IMR-90 (cell line): ENCODE data around the gene TRMT11. TPM values are rescaled to one million over a fixed set of nuclear protein-coding genes. Genes with fewer than 3 reads are reported as not detected.

Source experiments
- ATAC-seq: fragments of 200-7000 bp; cut with Tn5 transposase; 2 replicates; pipeline ENCODE4 v1.9.1; 2020; ENCODE audit warnings: low read depth, mild to moderate bottlenecking, moderate library complexity
- Bru-seq: library from RNA; stranded (reverse); fragments of 400-500 nt; gene quantifications from one replicate; lab custom pipeline; 2021; lab: Mats Ljungman, UMichigan
- BruChase-seq, 2 experiments: library from RNA; stranded (reverse); fragments of 400-500 nt; gene quantifications; one replicate each; lab custom pipeline; 2021; lab: Mats Ljungman, UMichigan
- BruUV-seq: library from RNA; stranded (reverse); fragments of 400-500 nt; replicated peaks from 2 replicates; lab custom pipeline; 2021; lab: Mats Ljungman, UMichigan
- CTCF ChIA-PET: fragments of 300-600 bp; formaldehyde crosslinking; extraction: SDS; loops from one replicate; lab custom pipeline; 2021; ENCODE audit warnings: antibody characterized with exemption; lab: Yijun Ruan, JAX
- POLR2A ChIA-PET: fragments of 300-600 bp; sonication (Branson Sonifier 250); formaldehyde crosslinking; loops from one replicate; lab custom pipeline; 2022; ENCODE audit warnings: antibody characterized with exemption; ENCODE audit not compliant: unreplicated experiment; lab: Charles Lee
- DNase-seq: peaks from one replicate; pipeline ENCODE4 v3.0.0; 2013
- H2AFZ ChIP-seq: replicated peaks from 2 replicates; pipeline ENCODE3; 2013; ENCODE audit warnings: low read length, mild to moderate bottlenecking; ENCODE audit not compliant: poor library complexity
- H2AK5ac ChIP-seq: 2 replicates; pipeline ENCODE4 v1.6.1; 2013; ENCODE audit warnings: low read depth, low read length, inconsistent platforms
- H2AK9ac ChIP-seq: replicated peaks from 2 replicates; pipeline ENCODE3; 2013; ENCODE audit warnings: mild to moderate bottlenecking, low read depth, low read length, moderate library complexity; ENCODE audit not compliant: poor library complexity
- H2BK120ac ChIP-seq: 2 replicates; pipeline ENCODE4 v1.6.1; 2013; ENCODE audit warnings: low read depth, low read length, inconsistent platforms
- H2BK15ac ChIP-seq: 3 replicates; pipeline ENCODE4 v1.6.1; 2013; ENCODE audit warnings: low read depth, low read length, inconsistent platforms
- H2BK20ac ChIP-seq: 2 replicates; pipeline ENCODE4 v1.6.1; 2013; ENCODE audit warnings: low read depth, mild to moderate bottlenecking, inconsistent platforms, low read length, moderate library complexity
- H2BK5ac ChIP-seq: 2 replicates; pipeline ENCODE4 v1.6.1; 2013; ENCODE audit warnings: mild to moderate bottlenecking, low read depth, low read length, inconsistent platforms; ENCODE audit not compliant: poor library complexity, severe bottlenecking
- H3K14ac ChIP-seq: replicated peaks from 2 replicates; pipeline ENCODE4 v1.6.1; 2013; ENCODE audit warnings: low read depth, low read length, inconsistent platforms
- H3K18ac ChIP-seq: 2 replicates; pipeline ENCODE4 v1.6.1; 2013; ENCODE audit warnings: low read depth, low read length, control low read depth
- H3K23ac ChIP-seq: 2 replicates; pipeline ENCODE4 v1.6.1; 2013; ENCODE audit warnings: low read depth, low read length, inconsistent platforms
- H3K27ac ChIP-seq: 2 replicates; pipeline ENCODE4 v1.5.1; 2013; ENCODE audit warnings: mild to moderate bottlenecking, control low read depth, low read length; ENCODE audit not compliant: insufficient read depth
- H3K27me3 ChIP-seq: 2 replicates; pipeline ENCODE4 v1.6.1; 2013; ENCODE audit warnings: low read length; ENCODE audit not compliant: control insufficient read depth, insufficient read depth
- H3K36me3 ChIP-seq: 2 replicates; pipeline ENCODE4 v1.6.1; 2013; ENCODE audit warnings: low read length, mixed read lengths; ENCODE audit not compliant: control insufficient read depth, insufficient read depth
- H3K4ac ChIP-seq: 2 replicates; pipeline ENCODE4 v1.6.1; 2013; ENCODE audit warnings: low read depth, low read length, inconsistent platforms
- H3K4me1 ChIP-seq: 2 replicates; pipeline ENCODE4 v1.6.1; 2013; ENCODE audit warnings: low read length, mixed read lengths; ENCODE audit not compliant: control insufficient read depth, insufficient read depth
- H3K4me2 ChIP-seq: 2 replicates; pipeline ENCODE4 v1.6.1; 2013; ENCODE audit warnings: low read depth, mild to moderate bottlenecking, control low read depth, low read length, moderate library complexity
- H3K4me3 ChIP-seq: 2 replicates; pipeline ENCODE4 v1.5.1; 2013; ENCODE audit warnings: low read depth, mild to moderate bottlenecking, control low read depth, low read length, moderate library complexity; ENCODE audit not compliant: insufficient read depth
- H3K56ac ChIP-seq: 2 replicates; pipeline ENCODE4 v1.6.1; 2013; ENCODE audit warnings: low read length, inconsistent platforms; ENCODE audit not compliant: insufficient read depth; ENCODE audit errors: extremely low read depth
- H3K79me1 ChIP-seq, 2 experiments: 2 replicates each; pipeline ENCODE4 v1.6.1; 2013; ENCODE audit warnings: low read length in 2 of 2, inconsistent platforms in 1 of 2, low read depth in 1 of 2
- H3K9ac ChIP-seq: 2 replicates; pipeline ENCODE4 v1.6.1; 2013; ENCODE audit warnings: low read depth, low read length, control low read depth
- H3K9me1 ChIP-seq: 2 replicates; pipeline ENCODE4 v1.6.1; 2013; ENCODE audit warnings: low read length, inconsistent platforms; ENCODE audit not compliant: insufficient read depth
- H3K9me3 ChIP-seq: 2 replicates; pipeline ENCODE4 v1.6.1; 2013; ENCODE audit warnings: low read length; ENCODE audit not compliant: control insufficient read depth, insufficient read depth
- H4K20me1 ChIP-seq: 2 replicates; pipeline ENCODE4 v1.6.1; 2013; ENCODE audit warnings: low read length, inconsistent platforms; ENCODE audit not compliant: insufficient read depth
- H4K5ac ChIP-seq: 2 replicates; pipeline ENCODE4 v1.6.1; 2013; ENCODE audit warnings: mild to moderate bottlenecking, low read depth, low read length, control low read depth
- H4K8ac ChIP-seq, 2 experiments: 2 replicates each; pipeline ENCODE4 v1.6.1; 2013; ENCODE audit warnings: low read depth in 2 of 2, low read length in 2 of 2, control low read depth in 1 of 2, inconsistent platforms in 1 of 2
- H4K91ac ChIP-seq: 2 replicates; pipeline ENCODE4 v1.6.1; 2013; ENCODE audit warnings: low read depth, low read length, inconsistent platforms; ENCODE audit not compliant: insufficient read depth
- BHLHE40 ChIP-seq: fragments of 150-350 bp; IDR thresholded peaks from 2 replicates; pipeline ENCODE4 v1.6.1; 2016; ENCODE audit warnings: mild to moderate bottlenecking, low read depth, low read length
- CHD1 ChIP-seq: IDR thresholded peaks from 2 replicates; pipeline ENCODE4 v1.6.1; 2012; ENCODE audit warnings: low read depth, low read length, improper control_type of control experiment
- FOS ChIP-seq: fragments of 150-350 bp; IDR thresholded peaks from 2 replicates; pipeline ENCODE4 v1.6.1; 2016; ENCODE audit warnings: low read depth, low read length
- MAZ ChIP-seq: IDR thresholded peaks from 2 replicates; pipeline ENCODE4 v1.6.1; 2012; ENCODE audit warnings: low read depth, mild to moderate bottlenecking, low read length, improper control_type of control experiment, moderate library complexity, borderline replicate concordance
- NFE2L2 ChIP-seq: fragments of 150-350 bp; IDR thresholded peaks from 2 replicates; pipeline ENCODE4 v1.6.1; 2016; ENCODE audit warnings: low read depth, mild to moderate bottlenecking, low read length
- POLR2A ChIP-seq: IDR thresholded peaks from 2 replicates; pipeline ENCODE4 v1.6.1; 2012; ENCODE audit warnings: mild to moderate bottlenecking, low read depth, low read length
- RAD21 ChIP-seq: IDR thresholded peaks from 2 replicates; pipeline ENCODE4 v1.6.1; 2012; ENCODE audit warnings: low read length, improper control_type of control experiment
- RFX5 ChIP-seq: IDR thresholded peaks from 2 replicates; pipeline ENCODE4 v1.8.0; 2012; ENCODE audit warnings: low read depth, mild to moderate bottlenecking, low read length, moderate library complexity
- WGBS, 2 experiments: methylation state at CpG; one replicate each; pipeline versions ENCODE4 v1.1.5 to v1.1.7; 2013; ENCODE audit warnings: missing lambda C conversion rate in 2 of 2; ENCODE audit not compliant: insufficient read length in 1 of 2; ENCODE audit errors: extremely low coverage in 2 of 2; 5-methylcytosine and 5-hydroxymethylcytosine counted together
- dilution Hi-C: fragments of 300-500 bp; cut with HindIII; formaldehyde crosslinking; loops from one replicate; pipeline ENCODE4 v1.14.3; 2018; ENCODE audit warnings: low sequenced_read_pairs; ENCODE audit not compliant: unreplicated experiment
- in situ Hi-C: fragments of 300-500 bp; cut with MboI; formaldehyde crosslinking; loops from 3 replicates; pipeline ENCODE4 v1.14.3; 2019; ENCODE audit warnings: low sequenced_read_pairs, inconsistent platforms, mixed read lengths
- intact Hi-C: fragments of 100-400 bp; cut with micrococcal nuclease; formaldehyde crosslinking; loops from 2 replicates; pipeline ENCODE4 v1.10.0; 2022
- long read RNA-seq: library from polyadenylated mRNA; unstranded; transcript quantifications from one replicate; pipeline ENCODE4 v2.0.0, GENCODE V29; 2021; ENCODE audit not compliant: unreplicated experiment
- polyA plus RNA-seq, 3 experiments: library from polyadenylated mRNA; depleted of rRNA; stranded (reverse); fragments of >200 nt; gene quantifications; 2 replicates each; pipeline ENCODE4 v1.2.3, GENCODE V29; 2012; ENCODE audit warnings: low replicate concordance in 1 of 3
- total RNA-seq: library from RNA; depleted of rRNA; stranded (reverse); fragments of >200 nt; gene quantifications from 2 replicates; pipeline ENCODE4 v1.2.3, GENCODE V29; 2012; rRNA removed
- TF ChIP-seq, protein P1 (sequence below): conservative IDR thresholded peaks from 2 replicates; pipeline ENCODE4 v1.5.1; 2012; ENCODE audit warnings: mild to moderate bottlenecking, low read depth, low read length, improper control_type of control experiment
- TF ChIP-seq, protein P2 (sequence below): fragments of 150-350 bp; IDR thresholded peaks from 2 replicates; pipeline ENCODE4 v1.6.1; 2017; ENCODE audit warnings: mild to moderate bottlenecking, antibody characterized with exemption, low read length, low read depth
- TF ChIP-seq, protein P3 (sequence below): fragments of 150-350 bp; IDR thresholded peaks from 2 replicates; pipeline ENCODE4 v1.6.1; 2016; ENCODE audit warnings: low read depth, mild to moderate bottlenecking, low read length, moderate library complexity, borderline replicate concordance

The TRMT11 gene
- total RNA-seq (19.0 and 29.7 TPM in 2 replicates), polyA plus RNA-seq (2012; rRNA removed) (10.9 and 14.3 TPM in 2 replicates), Bru-seq, nascent RNA (percentile 78 among the genes with signal in this experiment), BruChase-seq, experiment 1, labeled RNA remaining after a 6-hour chase (percentile 57 among the genes with signal in this experiment), BruChase-seq, experiment 2, labeled RNA remaining after a 2-hour chase (percentile 63 among the genes with signal in this experiment)
- 2.1 and 3.4 TPM in 2 replicates for polyA plus RNA-seq (2012; cell fraction: cytosol; rRNA removed)
- polyA plus RNA-seq (2012; cell fraction: nucleus; rRNA removed; ENCODE audit: low replicate concordance) = 3.1 and 42.8 TPM in 2 replicates
- long read RNA-seq, transcript TRMT11-201 (13 exons, 1,565 nt) = major isoform, 18 of 25 reads
- long read RNA-seq, partial matches to known transcripts = 2 of 25 reads
- long read RNA-seq, other reads (novel, unspliced or antisense) = 5 of 25 reads

DNA sequence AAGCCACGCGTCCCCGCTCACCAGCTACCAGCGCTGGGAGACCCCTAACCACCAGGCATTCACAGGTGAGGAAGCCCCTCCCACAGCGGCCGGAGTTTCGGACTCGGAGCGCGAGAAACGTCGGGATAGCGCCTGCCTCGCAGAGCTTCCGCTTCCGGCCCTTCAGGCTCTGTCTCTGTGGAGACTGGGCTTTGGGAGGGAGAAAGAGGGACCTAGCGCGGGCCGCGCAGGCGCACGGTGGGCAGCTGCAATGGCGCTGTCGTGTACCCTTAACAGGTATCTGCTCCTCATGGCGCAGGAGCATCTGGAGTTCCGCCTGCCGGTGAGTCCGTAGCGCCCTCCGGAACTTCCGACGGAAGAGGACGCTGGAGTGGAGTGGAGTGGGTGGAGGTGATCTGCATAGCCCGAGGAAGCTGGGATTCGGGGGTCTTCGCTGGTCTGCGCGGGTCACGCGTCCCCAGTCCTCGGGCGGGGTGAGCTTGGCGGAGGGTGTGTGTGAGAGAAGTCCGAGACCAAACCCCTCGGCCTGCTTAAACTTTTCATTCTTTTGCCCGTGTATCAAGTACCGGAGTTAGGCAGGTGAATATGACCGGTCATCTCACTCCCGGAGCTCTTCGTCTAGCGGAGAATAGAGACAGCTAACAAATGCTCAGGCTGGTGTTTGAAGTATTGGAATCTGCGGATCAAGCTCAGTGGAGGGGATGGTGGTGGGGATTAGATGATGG, at the start of gene TRMT11:
TRMT11 (plus strand) TSS at position 240 of the 725 bp plus-strand sequence; CDS start at position 251, 11 bp downstream.
- intact Hi-C loops (no loop called here), in situ Hi-C loops (no loop called here), dilution Hi-C loops (no loop called here)
- peaks cover 14 to 29% of the 10 kb centered on the region in 2 experiments; a peak in 3 of 4 replicates for H3K79me1 ChIP-seq
- H2BK5ac ChIP-seq = peak within 1 kb of the TSS; percentile 42
- peak within 1 kb of the TSS; percentile 78 to 98 for H4K8ac ChIP-seq
- H2AFZ ChIP-seq = peak within 1 kb of the TSS; percentile 96
- peak within 1 kb of the TSS; percentile 93 for H3K4me2 ChIP-seq
- H4K5ac ChIP-seq = peak within 1 kb of the TSS; percentile 98
- no peak within 1 kb of the TSS; the same call in 1 of the 2 replicates for H2BK20ac ChIP-seq
- WGBS, 2 experiments = 1% methylated on average over 9 of the region's 52 CpGs; no CpG with 5 or more reads in 1 of the 2 experiments
- ATAC-seq (peak; percentile 93), DNase-seq (peak; percentile 82)
- peak within 1 kb of the TSS; percentile 35; the same call in 1 of the 3 replicates for H2BK15ac ChIP-seq
- H2BK120ac ChIP-seq = peak within 1 kb of the TSS; percentile 82
- peak within 1 kb of the TSS; percentile 93 for H3K4me3 ChIP-seq
- peak within 1 kb of the TSS; percentile 85 for H3K18ac ChIP-seq
- ChIA-PET POLR2A (interaction anchor here (0.6 kb wide), 4 partner anchors 71 to 1562 kb away, joined by 3 to 5 read pairs (median 4); no protein-coding TSS in a partner anchor), CTCF (interaction anchor here (1.0 to 1.6 kb wide), 3 partner anchors 9 to 12 kb away, joined by 3 to 7 read pairs (median 6); no protein-coding TSS in a partner anchor)
- H3K4ac ChIP-seq = peak within 1 kb of the TSS; percentile 96
- H3K4me1 ChIP-seq = peaks cover 9% of the 10 kb centered on the region
- peak within 1 kb of the TSS; percentile 85 for H3K9ac ChIP-seq
- BruUV-seq = no TSS peak
- peak within 1 kb of the TSS; percentile 53; the same call in 1 of the 2 replicates for H2AK5ac ChIP-seq
- H3K27me3 ChIP-seq = no peaks in the 10 kb centered on the region
- peak within 1 kb of the TSS; percentile 86 for H2AK9ac ChIP-seq
- H3K14ac ChIP-seq = peak within 1 kb of the TSS; percentile 87
- H3K36me3 ChIP-seq = no peaks in the 10 kb centered on the region
- peak within 1 kb of the TSS; percentile 83 for H4K91ac ChIP-seq
- H3K9me1 ChIP-seq = peaks cover 11% of the 10 kb centered on the region; the same call in 1 of the 2 replicates
- H4K20me1 ChIP-seq = 0 out of 2 replicates have a peak, but pooled peaks cover 2% of the 10 kb centered on the region
- H3K56ac ChIP-seq = peak within 1 kb of the TSS; percentile 75
- H3K9me3 ChIP-seq = no peaks in the 10 kb centered on the region
- peak within 1 kb of the TSS; percentile 73 for H3K23ac ChIP-seq
- H3K27ac ChIP-seq = peak within 1 kb of the TSS; percentile 59
- TF ChIP-seq FOS (no peak), RFX5 (no peak), POLR2A (peak; percentile 67), BHLHE40 (no peak), RAD21 (no peak), NFE2L2 (no peak), CHD1 (no peak), MAZ (0 out of 2 replicates have a peak, but pooled peaks have one; percentile 50)
- TF ChIP-seq, protein P1, sequence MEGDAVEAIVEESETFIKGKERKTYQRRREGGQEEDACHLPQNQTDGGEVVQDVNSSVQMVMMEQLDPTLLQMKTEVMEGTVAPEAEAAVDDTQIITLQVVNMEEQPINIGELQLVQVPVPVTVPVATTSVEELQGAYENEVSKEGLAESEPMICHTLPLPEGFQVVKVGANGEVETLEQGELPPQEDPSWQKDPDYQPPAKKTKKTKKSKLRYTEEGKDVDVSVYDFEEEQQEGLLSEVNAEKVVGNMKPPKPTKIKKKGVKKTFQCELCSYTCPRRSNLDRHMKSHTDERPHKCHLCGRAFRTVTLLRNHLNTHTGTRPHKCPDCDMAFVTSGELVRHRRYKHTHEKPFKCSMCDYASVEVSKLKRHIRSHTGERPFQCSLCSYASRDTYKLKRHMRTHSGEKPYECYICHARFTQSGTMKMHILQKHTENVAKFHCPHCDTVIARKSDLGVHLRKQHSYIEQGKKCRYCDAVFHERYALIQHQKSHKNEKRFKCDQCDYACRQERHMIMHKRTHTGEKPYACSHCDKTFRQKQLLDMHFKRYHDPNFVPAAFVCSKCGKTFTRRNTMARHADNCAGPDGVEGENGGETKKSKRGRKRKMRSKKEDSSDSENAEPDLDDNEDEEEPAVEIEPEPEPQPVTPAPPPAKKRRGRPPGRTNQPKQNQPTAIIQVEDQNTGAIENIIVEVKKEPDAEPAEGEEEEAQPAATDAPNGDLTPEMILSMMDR = no peak
- TF ChIP-seq, protein P2, sequence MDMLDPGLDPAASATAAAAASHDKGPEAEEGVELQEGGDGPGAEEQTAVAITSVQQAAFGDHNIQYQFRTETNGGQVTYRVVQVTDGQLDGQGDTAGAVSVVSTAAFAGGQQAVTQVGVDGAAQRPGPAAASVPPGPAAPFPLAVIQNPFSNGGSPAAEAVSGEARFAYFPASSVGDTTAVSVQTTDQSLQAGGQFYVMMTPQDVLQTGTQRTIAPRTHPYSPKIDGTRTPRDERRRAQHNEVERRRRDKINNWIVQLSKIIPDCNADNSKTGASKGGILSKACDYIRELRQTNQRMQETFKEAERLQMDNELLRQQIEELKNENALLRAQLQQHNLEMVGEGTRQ = no peak
- TF ChIP-seq, protein P3, sequence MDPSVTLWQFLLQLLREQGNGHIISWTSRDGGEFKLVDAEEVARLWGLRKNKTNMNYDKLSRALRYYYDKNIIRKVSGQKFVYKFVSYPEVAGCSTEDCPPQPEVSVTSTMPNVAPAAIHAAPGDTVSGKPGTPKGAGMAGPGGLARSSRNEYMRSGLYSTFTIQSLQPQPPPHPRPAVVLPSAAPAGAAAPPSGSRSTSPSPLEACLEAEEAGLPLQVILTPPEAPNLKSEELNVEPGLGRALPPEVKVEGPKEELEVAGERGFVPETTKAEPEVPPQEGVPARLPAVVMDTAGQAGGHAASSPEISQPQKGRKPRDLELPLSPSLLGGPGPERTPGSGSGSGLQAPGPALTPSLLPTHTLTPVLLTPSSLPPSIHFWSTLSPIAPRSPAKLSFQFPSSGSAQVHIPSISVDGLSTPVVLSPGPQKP = no peak
